Activated CD4-positive, alpha-beta T cell treated with anti-CD3 and anti-CD28 coated beads, Interleukin-2, amount 50 U/mL, for 4 hours (primary cell): ENCODE data around the gene SNRK.
"Not testable (repeated sequence)": the region's sequence is repeated elsewhere in the genome, so short reads cannot be mapped to it uniquely, and the experiment has no call there.

ENCODE experiments used
- DNase-seq, 2 experiments: peaks; one replicate each; pipeline ENCODE4 v3.0.0-alpha.2; 2020

SNRK gene

DNA sequence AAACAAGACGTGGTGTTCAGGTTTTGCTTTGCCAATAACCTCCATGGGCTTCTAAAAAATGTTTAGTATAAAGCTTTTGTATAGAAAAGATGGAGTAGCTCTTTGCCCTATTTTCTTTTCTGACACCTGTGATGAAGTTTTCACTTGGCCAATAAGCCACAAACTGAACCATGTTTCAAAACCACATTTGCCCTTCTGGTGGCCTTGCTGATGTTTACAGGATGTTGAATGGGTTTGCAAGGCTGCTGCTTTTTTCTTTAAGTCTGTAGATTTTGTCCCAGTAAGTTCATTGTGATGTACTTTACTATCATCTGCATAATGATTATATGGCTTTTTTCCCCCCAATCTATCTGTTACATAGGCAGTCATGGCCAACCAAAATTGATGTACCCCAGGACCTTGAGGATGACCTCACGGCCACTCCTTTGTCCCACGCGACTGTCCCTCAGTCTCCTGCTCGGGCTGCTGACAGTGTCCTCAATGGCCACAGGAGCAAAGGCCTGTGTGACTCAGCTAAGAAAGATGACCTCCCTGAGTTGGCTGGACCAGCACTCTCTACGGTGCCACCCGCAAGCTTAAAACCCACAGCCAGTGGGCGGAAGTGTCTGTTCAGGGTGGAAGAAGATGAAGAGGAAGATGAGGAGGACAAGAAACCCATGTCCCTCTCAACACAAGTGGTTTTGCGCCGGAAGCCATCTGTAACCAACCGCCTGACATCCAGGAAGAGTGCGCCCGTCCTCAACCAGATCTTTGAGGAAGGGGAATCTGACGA, 60.8 kb downstream of the SNRK start:
- no peak for DNase-seq

DNA sequence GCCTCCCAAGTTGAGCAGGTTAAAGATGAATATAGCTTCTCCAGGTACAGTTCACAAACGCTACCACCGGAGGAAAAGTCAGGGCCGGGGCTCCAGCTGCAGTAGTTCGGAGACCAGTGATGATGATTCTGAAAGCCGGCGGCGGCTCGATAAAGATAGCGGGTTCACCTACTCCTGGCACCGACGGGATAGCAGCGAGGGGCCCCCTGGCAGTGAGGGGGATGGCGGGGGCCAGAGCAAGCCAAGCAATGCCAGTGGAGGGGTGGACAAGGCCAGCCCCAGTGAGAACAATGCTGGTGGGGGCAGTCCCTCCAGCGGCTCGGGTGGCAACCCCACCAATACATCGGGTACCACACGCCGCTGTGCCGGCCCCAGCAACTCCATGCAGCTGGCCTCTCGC, 61.4 kb downstream of the SNRK start:
- no peak for DNase-seq

DNA sequence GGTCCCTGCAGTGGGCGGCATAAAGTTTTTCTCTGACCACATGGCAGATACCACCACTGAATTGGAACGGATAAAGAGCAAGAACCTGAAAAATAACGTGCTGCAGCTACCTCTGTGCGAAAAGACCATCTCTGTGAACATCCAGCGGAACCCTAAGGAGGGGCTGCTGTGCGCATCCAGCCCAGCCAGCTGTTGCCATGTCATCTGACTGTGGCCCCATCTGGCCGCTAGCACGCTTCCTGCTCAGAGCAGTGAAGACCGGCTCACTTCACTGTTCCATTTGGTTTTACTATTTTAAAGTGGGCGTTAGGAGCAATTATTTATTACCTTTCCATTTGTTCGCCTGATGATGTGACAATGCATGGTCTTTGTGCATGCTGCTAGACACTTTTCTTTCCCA, 62.0 kb downstream of the SNRK start:
- DNase-seq: no peak

DNA sequence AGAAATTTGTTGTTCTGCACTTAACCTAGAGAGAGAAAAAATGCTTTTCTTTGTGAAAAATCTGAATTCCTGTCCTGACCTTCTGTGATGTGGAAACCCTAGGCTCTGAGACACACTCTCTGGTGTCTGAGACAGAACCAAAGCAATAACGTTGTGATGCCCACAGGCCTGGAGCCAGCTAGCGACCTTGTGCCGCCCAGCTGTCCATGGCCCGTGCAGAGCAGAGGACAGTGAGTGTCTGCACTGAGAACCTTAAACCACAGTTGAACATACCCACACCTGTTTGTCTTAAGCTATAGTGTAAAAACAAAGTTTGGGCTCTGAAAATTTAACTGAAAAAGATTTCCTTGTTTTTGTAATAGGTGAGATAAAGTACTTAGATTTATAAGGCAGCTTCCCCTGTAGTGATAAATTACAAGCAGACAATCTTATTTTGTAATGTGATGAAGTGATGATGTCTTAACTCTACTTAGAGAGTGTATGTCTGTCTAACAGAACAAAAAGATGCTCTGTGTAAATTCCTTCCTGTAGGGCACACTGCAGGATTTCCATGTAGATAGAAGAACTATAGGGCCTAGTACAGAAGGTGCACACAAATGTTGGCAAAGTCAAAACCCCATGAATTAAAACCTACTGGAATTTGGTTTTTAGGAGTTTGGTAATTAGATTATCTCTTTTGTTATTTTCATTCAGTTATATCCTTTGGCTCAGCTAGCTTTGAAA, 62.7 kb downstream of the SNRK start:
- DNase-seq: no peak

DNA sequence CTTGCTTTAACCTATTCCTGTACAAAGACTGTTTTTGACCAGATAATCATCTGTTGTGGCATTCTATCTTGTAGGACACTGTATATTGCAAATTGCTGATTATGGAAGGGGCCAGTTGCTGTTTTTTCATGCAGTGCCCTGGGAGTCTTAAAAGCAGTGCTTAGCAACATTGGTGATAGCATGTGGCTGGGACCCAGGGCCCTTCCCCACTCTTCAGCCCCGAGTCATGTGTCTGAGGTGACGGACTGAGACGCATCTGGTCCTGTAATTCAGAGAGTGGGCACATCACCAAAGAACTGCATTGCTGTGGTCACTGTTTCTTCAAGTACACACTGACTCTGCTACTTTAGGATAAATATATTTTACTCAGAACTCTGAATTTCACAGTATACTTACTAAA, 63.4 kb downstream of the SNRK start:
- no peak for DNase-seq

DNA sequence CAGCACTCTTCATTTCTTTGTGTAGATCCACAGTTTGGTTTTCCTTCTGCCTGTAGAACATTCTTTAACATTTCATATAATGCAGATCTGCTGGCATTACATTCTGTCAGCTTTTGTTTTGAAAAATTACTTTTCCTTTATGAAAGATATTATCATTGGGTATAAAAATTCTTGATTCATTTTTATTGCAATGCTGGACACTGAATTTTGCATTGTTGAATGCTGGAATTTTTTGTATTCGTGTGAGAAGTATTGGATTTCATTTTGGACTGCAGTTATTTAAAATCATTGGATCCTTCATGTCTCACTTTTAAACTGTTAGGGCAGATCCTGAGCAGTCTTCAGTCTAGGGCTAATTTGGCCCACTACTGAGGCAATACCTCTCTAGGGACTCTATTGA, 67.1 kb downstream of the SNRK start:
- no peak for DNase-seq

DNA sequence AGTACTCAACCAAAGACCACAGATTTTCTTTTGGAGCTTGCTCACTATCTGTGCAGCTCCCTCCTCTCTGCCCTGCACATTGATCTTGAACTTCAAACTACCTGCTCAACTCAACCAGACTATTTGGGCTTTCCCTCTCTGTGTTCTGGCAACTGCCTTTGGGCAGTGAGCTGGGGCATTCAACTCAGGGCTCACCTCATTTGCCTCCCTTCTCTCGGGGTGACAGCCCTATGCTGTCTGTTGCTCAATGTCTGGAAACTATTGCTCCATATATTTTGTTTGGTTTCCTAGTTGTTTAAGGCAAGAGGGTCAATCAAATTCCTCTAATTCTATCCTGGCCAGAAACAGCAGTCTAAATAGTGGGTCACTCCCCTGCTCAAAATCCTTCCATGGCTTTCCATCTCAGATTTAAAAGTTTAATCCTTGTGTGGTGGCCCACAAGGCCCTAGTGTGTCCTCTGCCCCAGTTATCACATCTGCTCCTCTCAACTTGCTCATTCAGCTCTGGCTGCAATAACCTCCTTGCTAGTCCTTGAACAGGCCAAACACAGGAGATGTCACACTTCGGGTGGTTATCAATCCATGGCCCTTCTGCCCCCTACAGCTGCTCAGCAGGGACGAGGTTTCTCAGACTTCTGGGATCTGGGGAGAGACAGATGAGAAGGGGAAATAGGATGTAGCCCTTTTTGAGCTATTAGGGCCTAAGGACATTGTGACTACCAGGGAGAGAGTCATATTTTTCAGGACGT, 67.8 kb downstream of the SNRK start:
- DNase-seq: no peak

DNA sequence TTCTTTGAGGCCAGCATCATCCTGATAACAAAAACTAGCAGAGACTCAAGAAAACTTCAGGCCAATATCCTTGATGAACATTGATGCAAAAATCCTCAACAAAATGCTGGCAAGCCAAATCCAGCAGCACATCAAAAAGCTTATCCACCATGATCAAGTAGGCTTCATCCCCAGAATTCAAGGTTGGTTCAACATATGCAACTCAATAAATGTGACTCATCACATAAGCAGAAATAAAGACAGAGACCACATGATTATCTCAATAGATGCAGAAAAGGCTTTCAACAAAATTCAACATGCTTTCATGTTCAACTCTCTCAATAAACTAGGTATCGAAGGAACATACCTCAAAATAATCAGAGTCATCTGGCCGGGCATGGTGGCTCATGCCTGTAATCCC, 69.7 kb downstream of the SNRK start:
- DNase-seq: not testable (repeated sequence)

DNA sequence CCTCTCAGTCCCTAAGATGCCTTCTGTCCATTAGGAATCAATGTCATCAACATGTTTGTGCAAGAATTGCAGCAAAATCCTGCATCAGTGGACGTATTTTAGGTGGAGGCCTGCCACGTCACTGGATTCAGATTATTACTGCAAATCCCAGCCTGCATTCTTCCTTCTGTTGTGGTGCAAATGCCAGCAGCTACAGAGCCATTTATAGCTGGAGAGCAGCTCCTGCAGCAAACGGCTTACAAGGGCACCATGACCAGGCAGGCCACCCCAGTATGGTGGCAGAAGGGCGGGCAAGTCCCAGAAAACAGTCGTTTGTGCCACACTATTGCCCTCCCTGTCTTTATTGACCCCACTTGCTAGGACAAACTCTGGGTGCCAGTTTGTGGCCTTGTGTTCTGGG, 74.7 kb downstream of the SNRK start:
- DNase-seq: no peak

DNA sequence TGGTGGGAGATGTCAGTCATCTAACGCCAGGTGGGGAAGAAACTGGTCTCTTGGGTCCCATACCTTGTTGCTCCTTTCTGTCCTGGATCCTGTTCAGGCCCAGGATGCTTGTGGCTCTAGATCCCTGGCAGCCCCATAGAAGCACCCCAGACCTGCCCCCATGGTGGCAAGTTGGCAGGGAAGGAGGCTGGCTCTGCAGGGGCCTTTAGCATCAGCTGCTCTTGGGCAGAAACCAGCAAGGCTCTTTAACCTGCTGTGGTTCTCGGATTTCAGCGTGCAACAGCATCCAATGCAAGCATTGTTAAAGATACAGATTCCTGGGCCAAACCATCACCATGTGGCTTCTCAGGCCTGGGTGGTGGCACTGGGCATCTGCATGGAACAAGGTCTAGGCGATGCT, 75.8 kb downstream of the SNRK start:
- DNase-seq: no peak

DNA sequence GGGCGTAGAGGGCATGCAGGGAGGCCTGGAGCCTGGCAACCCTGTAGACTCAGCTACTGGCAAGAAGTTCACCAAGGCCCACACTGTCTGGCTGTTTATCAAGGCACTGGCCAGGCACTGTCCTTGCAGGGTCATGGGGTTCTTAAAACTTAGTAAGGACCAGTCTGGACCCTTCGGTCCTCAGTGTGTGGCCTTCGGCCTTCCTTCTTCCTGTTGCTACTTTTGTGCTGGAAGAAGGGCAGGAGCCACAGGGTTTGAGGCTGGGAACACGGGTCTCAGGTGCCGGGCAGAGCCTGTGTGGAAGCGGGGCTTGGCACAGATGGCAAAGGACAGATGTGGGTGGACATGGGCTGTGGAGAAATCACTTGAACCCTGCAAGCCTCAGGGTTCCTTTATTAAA, 76.6 kb downstream of the SNRK start:
- DNase-seq: no peak

DNA sequence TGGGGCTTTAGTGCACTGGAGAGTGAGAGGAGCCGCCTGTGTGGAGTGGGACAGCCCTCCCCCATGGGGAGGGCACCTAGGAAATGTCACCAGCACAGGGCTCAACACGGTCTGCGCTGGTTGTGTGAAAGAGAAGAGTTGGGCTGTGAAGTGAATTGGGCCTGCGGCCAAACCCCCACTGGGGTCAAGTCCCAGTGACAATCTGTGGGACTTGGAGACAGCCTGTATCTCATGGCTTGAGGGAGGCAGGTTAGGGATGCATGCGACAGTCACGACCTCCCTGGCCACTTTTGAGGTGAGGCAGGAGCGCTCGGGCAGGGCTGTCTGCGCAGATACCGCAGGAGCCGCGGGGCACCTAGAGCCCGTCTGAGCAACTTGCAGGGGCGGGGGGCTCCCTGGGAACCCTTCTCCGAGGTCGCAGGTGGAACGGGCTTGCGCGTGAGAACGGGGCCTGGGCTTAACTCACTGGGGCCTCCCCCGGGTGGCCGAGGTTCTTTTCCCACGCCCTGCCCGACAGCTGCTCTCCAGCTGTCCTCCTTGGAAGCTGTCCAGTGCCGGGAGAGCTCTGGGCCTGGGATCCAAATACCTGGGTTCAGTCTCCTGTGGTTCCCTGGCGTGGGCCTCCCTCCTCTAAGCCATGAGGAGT, 77.4 kb downstream of the SNRK start:
- no peak for DNase-seq

DNA sequence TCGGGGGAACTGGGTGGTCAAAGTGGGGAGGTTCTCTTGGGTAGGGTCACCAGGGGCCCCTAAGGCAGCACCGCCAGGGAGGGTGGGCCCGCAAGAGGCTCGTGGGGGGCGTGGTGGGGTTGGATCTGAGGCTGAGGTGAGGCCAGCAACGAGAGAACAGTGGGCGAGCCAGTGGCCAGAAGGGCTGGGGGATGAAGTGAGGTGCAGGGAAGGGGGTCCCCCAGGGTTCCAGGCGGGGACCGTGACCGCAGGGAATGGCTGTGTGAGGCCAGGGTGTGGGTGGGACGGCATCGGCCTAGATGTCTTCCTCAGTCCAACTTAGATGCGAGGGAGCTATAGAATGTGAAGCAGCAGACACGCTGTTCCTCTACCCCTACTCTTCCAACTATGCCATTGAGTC, 78.2 kb downstream of the SNRK start:
- no peak for DNase-seq

DNA sequence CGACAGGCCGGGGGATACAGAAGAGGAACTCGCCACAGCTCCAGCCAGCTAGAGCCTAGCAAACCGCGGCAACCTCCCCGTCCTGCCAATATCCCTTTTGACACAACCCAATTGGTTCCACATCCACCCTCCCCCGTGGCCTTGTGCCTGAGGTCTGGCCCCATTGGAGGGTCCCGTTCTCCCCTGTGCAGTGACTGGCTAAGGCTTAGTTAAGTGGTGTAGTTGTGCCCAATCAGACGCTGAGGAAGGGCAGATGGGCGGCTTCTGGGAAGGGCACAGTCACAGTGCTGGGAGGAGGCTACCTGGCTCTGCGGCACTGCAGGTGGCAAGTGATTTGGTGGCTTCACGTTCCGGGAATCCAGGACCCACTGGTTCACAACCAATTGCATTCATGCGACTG, 78.6 kb downstream of the SNRK start:
- DNase-seq: no peak

DNA sequence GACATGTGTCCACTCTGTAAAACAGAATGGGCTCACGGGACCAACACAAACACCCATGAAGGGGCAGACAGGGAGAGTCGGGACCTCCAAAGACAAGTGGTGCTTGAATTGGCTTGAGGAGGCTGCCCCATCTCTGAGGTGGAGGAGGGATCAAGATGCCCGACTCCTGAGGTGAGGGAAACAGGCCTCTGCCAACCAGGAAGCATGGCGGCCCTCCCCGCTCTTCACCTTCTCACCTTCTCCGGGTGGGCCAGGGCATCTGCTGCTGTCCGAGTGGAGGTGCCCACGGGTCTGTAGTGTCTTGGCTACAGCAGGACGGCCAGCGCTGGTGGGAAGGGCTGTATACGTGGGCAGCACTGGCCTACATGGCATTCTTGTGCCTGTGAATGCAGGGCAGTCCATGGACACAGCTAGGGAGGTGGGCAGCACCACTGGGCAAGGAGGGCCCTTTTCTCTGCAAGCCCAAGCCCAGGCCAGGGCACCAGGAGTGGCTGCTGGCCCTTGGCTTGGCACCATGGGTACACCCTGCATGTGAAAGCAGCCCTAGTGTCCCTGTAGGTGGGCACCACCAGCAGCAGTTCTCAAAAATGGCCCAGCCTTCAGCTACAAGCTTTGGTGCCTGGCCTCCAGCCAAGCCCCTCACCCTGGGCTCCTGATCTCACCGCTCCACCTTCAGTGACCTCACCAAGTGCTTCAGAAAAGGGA, 79.4 kb downstream of the SNRK start:
- DNase-seq: no peak

DNA sequence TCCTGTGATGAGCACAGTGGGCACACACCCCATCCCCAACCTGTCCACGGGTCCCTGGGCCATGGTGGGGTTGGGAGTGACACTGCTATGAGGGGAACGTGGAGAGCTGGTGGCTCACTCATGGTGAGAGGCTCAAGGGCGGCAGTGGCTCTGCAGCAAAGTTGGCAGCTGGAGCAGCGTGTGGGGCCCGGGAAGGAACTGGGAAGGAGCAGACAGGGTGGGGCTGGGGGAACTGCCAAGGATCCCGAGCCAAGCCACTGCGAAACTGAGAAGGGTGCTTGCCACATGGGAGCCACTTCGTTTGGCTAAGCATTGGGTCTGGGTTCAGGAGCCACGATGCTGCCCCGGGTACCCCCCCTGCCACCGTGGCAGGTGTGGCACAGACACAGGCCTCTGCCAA, 80.1 kb downstream of the SNRK start:
- DNase-seq: no peak

DNA sequence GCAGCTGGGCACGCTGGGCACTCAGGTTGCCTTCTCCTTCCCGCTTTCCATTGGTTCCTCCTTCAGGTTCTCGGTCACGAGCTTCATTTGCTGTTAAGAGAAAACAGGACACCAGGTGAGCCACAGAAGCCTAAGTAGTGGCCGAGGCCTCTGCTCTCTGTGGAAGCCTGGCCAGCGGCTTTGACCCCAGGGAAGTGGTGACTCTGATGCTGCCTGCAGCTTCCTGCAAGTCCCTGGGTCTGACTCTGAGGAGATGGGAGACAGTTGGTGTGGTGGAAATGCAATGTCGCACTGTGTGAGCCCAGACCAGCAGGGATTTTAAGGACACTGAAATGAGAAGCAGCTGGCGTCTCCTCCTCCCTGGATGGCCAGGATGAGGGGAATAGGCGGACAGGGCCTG, 80.5 kb downstream of the SNRK start:
- DNase-seq: no peak

DNA sequence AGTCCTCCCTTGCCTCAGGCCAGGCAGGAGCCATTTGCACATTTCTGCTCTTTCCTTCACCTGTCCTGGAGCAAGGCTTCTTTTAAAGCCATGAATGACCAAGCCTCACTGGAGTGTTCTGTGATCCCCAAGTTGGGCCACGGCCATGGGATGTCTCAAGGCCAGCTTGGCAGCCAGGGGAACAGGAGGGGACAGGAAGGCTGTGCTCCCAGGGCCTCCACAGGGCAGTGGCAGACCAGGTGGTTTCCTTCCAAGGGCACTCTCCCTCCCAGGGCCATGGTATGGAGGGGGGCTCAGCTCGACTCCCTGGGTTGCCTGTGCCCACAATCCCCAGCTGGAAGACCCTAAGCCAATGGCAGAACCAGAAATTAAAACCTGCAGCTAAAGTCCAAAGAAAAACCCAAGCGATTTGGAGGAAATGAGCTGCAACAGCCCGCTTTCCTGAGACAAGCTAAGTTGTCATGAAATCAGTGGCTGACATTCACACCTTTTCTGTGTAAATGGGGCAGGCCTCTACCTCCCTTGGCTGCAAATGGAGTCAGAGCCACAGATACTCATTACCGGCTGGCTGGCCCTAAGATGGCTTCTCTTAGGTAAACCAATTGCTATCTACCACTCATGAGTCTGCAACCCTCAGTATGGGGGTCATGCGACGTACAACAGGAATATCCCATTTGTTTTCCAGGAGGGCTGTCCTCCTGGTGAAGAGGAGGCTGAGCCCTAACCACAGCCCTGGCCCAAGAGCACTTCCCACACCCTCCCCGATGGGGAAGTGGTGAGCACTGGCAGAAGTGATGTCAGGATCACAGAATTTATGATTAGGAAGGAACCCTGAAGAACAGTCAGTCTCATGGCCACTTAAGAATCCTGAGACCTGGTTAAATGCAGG, 83.3 kb downstream of the SNRK start:
- no peak for DNase-seq

DNA sequence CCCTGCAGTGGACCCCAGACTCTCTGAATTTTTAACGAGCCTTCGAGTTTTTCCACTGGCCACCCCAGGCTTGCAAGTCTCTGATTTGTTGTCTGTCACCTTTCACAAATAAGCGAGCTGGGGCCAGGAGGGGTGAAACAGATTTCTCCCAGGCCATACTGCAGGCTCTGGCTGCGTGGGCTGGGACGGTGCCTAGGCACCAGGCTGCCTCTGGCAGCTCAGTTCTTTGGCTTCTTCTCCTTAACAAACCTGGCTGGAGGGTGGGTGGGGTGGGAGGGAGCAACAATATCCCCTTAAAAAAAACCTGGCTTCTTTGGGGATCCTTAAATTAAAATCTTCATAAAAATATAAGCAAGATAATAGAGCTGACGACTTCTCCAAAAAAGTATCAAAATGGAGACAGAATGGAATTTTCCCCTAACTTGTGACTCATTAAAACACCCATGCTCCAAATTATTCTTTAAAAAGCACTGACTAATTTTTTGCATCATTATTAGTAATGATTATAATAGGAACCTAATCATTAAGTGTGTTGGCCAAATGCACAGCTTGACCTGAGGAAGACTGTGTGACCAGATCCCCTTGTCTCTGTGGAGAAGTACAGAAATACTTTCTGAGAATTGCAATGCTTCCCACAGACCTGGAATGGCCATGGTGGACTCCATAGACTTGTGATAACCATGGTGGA, 84.1 kb downstream of the SNRK start:
- no peak for DNase-seq

DNA sequence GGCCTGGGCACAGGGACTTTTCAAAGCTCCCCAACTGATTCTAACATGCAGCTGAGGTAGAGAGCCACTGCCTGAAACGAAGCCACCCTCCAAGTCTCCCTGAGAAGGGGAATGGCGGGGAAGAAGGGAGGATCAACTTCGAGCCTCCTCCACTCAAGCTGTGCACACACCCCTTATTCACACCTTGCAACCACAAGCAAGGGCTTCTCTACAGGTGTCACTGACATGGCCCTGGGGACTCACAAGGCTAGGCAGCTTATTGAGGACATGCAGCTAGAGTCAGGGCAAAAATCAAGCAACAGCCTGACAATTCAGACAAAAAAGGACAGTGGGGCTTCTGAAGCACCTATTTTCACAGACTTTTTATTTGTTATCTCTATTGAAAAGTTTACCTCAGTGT, 85.2 kb downstream of the SNRK start:
- DNase-seq: no peak
